Endothelial cell of umbilical vein (primary cell): Measurements from ENCODE around the gene CDK6. TPM values are rescaled to one million over a fixed set of nuclear protein-coding genes. Genes with fewer than 3 reads are reported as not detected.
A peak's percentile ranks its signal among the peaks of the same experiment; 100 is the strongest.

Experiments used
- BruUV-seq: library from RNA; stranded (reverse); fragments of 400-500 nt; replicated peaks from 2 replicates; lab custom pipeline; 2021; lab: Mats Ljungman, UMichigan
- CTCF ChIA-PET: fragments of 300-600, 350-600 bp; sonication (Branson Sonifier 250); formaldehyde crosslinking; loops from one replicate; lab custom pipeline; 2021; ENCODE audit warnings: antibody characterized with exemption, inconsistent platforms; lab: Charles Lee
- POLR2A ChIA-PET: fragments of 300-600, 350-600 bp; sonication (Branson Sonifier 250); formaldehyde crosslinking; loops from one replicate; lab custom pipeline; 2021; ENCODE audit warnings: antibody characterized with exemption, inconsistent platforms; lab: Charles Lee
- DNase-seq: peaks from one replicate; pipeline ENCODE4 v3.0.0-alpha.2; 2011; ENCODE audit warnings: low read depth, low spot score
- FAIRE-seq: peaks from 2 replicates; lab custom pipeline; 2011; peaks lifted over from hg19 to GRCh38; lab: Jason Lieb, UNC
- H2AFZ ChIP-seq: 2 replicates; pipeline ENCODE4 v1.6.0; 2012; ENCODE audit warnings: low read depth, low read length, control low read depth, inconsistent platforms
- H3K27ac ChIP-seq: 2 replicates; pipeline ENCODE4 v1.5.1; 2011; ENCODE audit warnings: low read depth, mild to moderate bottlenecking, control low read depth, low read length, moderate library complexity; ENCODE audit not compliant: insufficient read depth
- H3K27me3 ChIP-seq, 2 experiments: 2 replicates each; pipeline versions ENCODE4 v1.6.0 to v1.6.1; 2011; ENCODE audit warnings: low read length in 2 of 2, mixed read lengths in 1 of 2; ENCODE audit not compliant: control insufficient read depth in 2 of 2, insufficient read depth in 2 of 2
- H3K36me3 ChIP-seq, 2 experiments: 2 replicates in 1 of 2; 3 replicates in 1 of 2; pipeline ENCODE4 v1.5.1; 2011; ENCODE audit warnings: low read length in 2 of 2, mild to moderate bottlenecking in 1 of 2, moderate library complexity in 1 of 2; ENCODE audit not compliant: control insufficient read depth in 2 of 2, insufficient read depth in 2 of 2; ENCODE audit errors: extremely low read depth in 1 of 2
- H3K4me1 ChIP-seq: 3 replicates; pipeline ENCODE4 v1.5.1; 2011; ENCODE audit warnings: mild to moderate bottlenecking, low read length; ENCODE audit not compliant: control insufficient read depth, insufficient read depth; ENCODE audit errors: extremely low read depth
- H3K4me2 ChIP-seq: 2 replicates; pipeline ENCODE4 v1.6.1; 2011; ENCODE audit warnings: low read length, control low read depth, mixed read lengths; ENCODE audit not compliant: insufficient read depth
- H3K4me3 ChIP-seq, 3 experiments: fragments of 200-600 bp in 1 of 3; sonication (generic), shearing (Covaris generic) in 1 of 3; replicated peaks in 1 of 3; 2 replicates each; pipeline ENCODE4 v1.5.1; 2011 to 2016; ENCODE audit warnings: control low read depth in 3 of 3, low read length in 3 of 3, mild to moderate bottlenecking in 2 of 3, inconsistent platforms in 1 of 3, low read depth in 1 of 3, moderate library complexity in 1 of 3; ENCODE audit not compliant: insufficient read depth in 1 of 3
- H3K79me2 ChIP-seq: 2 replicates; pipeline ENCODE4 v1.6.0; 2012; ENCODE audit warnings: low read length, inconsistent platforms; ENCODE audit not compliant: control insufficient read depth, insufficient read depth
- H3K9ac ChIP-seq: replicated peaks from 2 replicates; pipeline ENCODE3; 2011; ENCODE audit warnings: low read length, control low read depth; ENCODE audit not compliant: insufficient read depth; ENCODE audit errors: extremely low read depth
- H3K9me1 ChIP-seq: replicated peaks from 3 replicates; pipeline ENCODE4 v1.6.0; 2011; ENCODE audit warnings: mild to moderate bottlenecking, low read length; ENCODE audit not compliant: control insufficient read depth, insufficient read depth; ENCODE audit errors: extremely low read depth
- H3K9me3 ChIP-seq: replicated peaks from 2 replicates; pipeline ENCODE4 v1.5.1; 2012; ENCODE audit warnings: low read length, inconsistent platforms; ENCODE audit not compliant: control insufficient read depth, insufficient read depth
- H4K20me1 ChIP-seq: replicated peaks from 2 replicates; pipeline ENCODE3; 2011; ENCODE audit warnings: mild to moderate bottlenecking, low read length; ENCODE audit not compliant: control insufficient read depth, insufficient read depth; ENCODE audit errors: extremely low read depth
- EZH2 ChIP-seq: IDR thresholded peaks from 2 replicates; pipeline ENCODE4 v1.6.1; 2012; ENCODE audit warnings: borderline replicate concordance, low read depth, mild to moderate bottlenecking, moderate library complexity, low read length, inconsistent platforms; ENCODE audit not compliant: severe bottlenecking
- FOS ChIP-seq: IDR thresholded peaks from 2 replicates; pipeline ENCODE4 v1.6.1; 2011; ENCODE audit warnings: mild to moderate bottlenecking, low read length, moderate library complexity, borderline replicate concordance; ENCODE audit not compliant: insufficient read depth
- GATA2 ChIP-seq: IDR thresholded peaks from 2 replicates; pipeline ENCODE4 v1.7.0; 2011; ENCODE audit warnings: low read depth, mild to moderate bottlenecking, moderate library complexity, mixed read lengths, low read length; ENCODE audit not compliant: insufficient read length, insufficient read depth
- JUN ChIP-seq: IDR thresholded peaks from 2 replicates; pipeline ENCODE4 v1.6.1; 2011; ENCODE audit warnings: borderline replicate concordance, low read depth; ENCODE audit not compliant: insufficient read length, insufficient read depth
- MAX ChIP-seq: IDR thresholded peaks from 2 replicates; pipeline ENCODE4 v1.6.1; 2011; ENCODE audit not compliant: insufficient read depth, insufficient read length
- MYC ChIP-seq: IDR thresholded peaks from one replicate; pipeline ENCODE4 v1.6.1; 2011; ENCODE audit warnings: mild to moderate bottlenecking, low read depth, low read length
- POLR2A ChIP-seq: IDR thresholded peaks from 2 replicates; pipeline ENCODE4 v1.6.1; 2012; ENCODE audit warnings: low read depth, mild to moderate bottlenecking, control low read depth, low read length
- POLR2AphosphoS5 ChIP-seq: IDR thresholded peaks from 2 replicates; pipeline ENCODE4 v1.6.1; 2012; ENCODE audit warnings: low read depth, mild to moderate bottlenecking, control low read depth, low read length, moderate library complexity; ENCODE audit not compliant: insufficient read depth
- dilution Hi-C: fragments of 300-500 bp; cut with MboI; formaldehyde crosslinking; loops from one replicate; pipeline ENCODE4 v1.15.0; 2019; ENCODE audit warnings: low sequenced_read_pairs; ENCODE audit not compliant: extremely low pct_ligation_motif_present
- intact Hi-C: fragments of 100-400 bp; cut with micrococcal nuclease; formaldehyde crosslinking; loops from one replicate; pipeline ENCODE4 v1.10.0; 2022
- polyA plus RNA-seq, 4 experiments: library from polyadenylated mRNA; depleted of rRNA in 3 of 4; stranded (reverse) in 3 of 4; unstranded in 1 of 4; fragments of >200 nt; gene quantifications; 2 replicates each; pipeline versions ENCODE4 v1.2.1 to v1.2.3, GENCODE V29; 2011 to 2012; ENCODE audit warnings: missing spikeins in 1 of 4
- total RNA-seq: library from RNA; stranded (reverse); gene quantifications from 2 replicates; pipeline ENCODE4 v1.2.3, GENCODE V29; 2021
- TF ChIP-seq, protein P1 (sequence below), 2 donors: IDR thresholded peaks; 1 replicate in 1 of 2; 2 replicates in 1 of 2; pipeline ENCODE4 v1.5.1; 2011; ENCODE audit warnings: low read length in 2 of 2, mild to moderate bottlenecking in 2 of 2, moderate library complexity in 2 of 2, control low read depth in 1 of 2, inconsistent platforms in 1 of 2, low read depth in 1 of 2; ENCODE audit not compliant: insufficient read depth in 1 of 2; ENCODE audit errors: extremely low read depth in 1 of 2

CDK6 gene
- total and polyA plus RNA-seq, 2 donors (not counting 3 experiments of a cell fraction or from before 2014, with no cell fraction given): 6.0 to 28.2 TPM

DNA sequence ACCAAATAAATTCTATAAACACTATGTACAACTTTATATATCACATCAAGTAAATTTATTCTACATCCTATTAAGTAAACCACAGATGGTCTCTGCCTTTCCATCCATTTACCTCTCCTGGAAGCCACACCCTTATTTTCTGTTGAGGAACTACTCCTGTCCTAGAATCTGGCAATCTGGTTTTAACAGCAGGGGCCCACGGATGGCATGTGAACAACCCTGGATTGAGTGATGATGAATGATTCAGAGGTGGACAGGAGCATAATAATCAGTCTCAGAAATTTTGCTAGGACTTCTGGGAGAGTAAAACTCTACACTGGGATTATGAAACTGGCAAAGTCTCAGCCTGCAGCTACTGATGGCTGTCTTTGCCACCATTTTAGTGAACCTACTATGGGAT, 54.1 kb downstream of the CDK6 start:
- TF ChIP-seq JUN (no peak), GATA2 (no peak), FOS (no peak)
- H3K4me1 ChIP-seq: peaks cover 20% of the 10 kb centered on the region
- DNase-seq (no peak), FAIRE-seq (no peak)
- CTCF ChIA-PET: interaction anchor here (1.8 to 2.4 kb wide), 3 partner anchors 14 to 50 kb away, joined by 4 to 12 read pairs (median 6); no protein-coding TSS in a partner anchor
- H3K9me3 ChIP-seq: no peaks in the 10 kb centered on the region
- no peaks in the 10 kb centered on the region for H3K36me3 ChIP-seq
- H3K9me1 ChIP-seq: no peaks in the 10 kb centered on the region
- H3K9ac ChIP-seq: no peak overlapping the region
- H3K4me3 ChIP-seq: no peak overlapping the region
- no peak overlapping the region for H3K4me2 ChIP-seq
- no peaks in the 10 kb centered on the region for H3K27me3 ChIP-seq
- BruUV-seq: no TSS peak
- dilution Hi-C loops (no loop called here), intact Hi-C loops (no loop called here)
- no peak overlapping the region for H2AFZ ChIP-seq
- no peaks in the 10 kb centered on the region for H4K20me1 ChIP-seq
- peaks cover 11% of the 10 kb centered on the region for H3K79me2 ChIP-seq
- POLR2A ChIA-PET: no interaction called here
- no peak overlapping the region for H3K27ac ChIP-seq

DNA sequence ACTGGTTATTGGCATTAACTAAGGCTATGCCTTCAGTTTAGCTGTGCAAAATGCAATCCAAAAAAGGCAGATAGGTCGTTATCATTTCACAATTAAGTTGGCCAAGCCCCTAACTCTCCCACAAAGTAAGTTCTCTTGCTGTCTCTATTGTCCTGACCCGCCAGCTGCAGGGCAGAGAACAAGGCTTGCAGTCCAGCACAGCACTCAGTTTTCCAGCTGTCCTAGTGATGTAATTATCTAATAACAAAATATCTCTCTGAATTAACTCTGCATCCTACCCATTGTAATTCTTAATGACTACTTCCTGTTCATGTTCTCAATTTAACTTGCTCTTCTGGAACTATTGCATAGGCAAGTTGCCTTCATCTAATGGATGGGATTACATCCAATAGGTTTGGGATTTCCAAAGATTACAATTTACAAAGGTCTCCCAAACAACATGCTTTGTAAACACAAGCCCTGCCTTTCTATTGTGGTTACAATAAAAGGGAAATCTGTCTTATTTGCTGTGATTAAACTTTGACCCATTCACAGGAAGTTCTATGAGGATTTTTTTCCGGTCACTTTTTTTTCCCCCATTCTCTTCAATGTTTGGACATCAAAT, 55.2 kb downstream of the CDK6 start:
- no peaks in the 10 kb centered on the region for H3K9me1 ChIP-seq
- H3K4me3 ChIP-seq: no peak overlapping the region
- CTCF ChIA-PET: interaction anchor here (0.7 to 2.4 kb wide), 7 partner anchors 9 to 160 kb away, joined by 3 to 12 read pairs (median 3); no protein-coding TSS in a partner anchor
- no peaks in the 10 kb centered on the region for H3K36me3 ChIP-seq
- dilution Hi-C loops: no loop called here
- H3K9me3 ChIP-seq: no peaks in the 10 kb centered on the region
- BruUV-seq: no TSS peak
- H4K20me1 ChIP-seq: no peaks in the 10 kb centered on the region
- no peak overlapping the region for H2AFZ ChIP-seq
- TF ChIP-seq GATA2 (no peak), FOS (peak; percentile 17), MYC (no peak), JUN (peak; percentile 58), POLR2A (no peak), MAX (no peak), EZH2 (no peak), POLR2AphosphoS5 (peak; percentile 33)
- TF ChIP-seq, protein P1, sequence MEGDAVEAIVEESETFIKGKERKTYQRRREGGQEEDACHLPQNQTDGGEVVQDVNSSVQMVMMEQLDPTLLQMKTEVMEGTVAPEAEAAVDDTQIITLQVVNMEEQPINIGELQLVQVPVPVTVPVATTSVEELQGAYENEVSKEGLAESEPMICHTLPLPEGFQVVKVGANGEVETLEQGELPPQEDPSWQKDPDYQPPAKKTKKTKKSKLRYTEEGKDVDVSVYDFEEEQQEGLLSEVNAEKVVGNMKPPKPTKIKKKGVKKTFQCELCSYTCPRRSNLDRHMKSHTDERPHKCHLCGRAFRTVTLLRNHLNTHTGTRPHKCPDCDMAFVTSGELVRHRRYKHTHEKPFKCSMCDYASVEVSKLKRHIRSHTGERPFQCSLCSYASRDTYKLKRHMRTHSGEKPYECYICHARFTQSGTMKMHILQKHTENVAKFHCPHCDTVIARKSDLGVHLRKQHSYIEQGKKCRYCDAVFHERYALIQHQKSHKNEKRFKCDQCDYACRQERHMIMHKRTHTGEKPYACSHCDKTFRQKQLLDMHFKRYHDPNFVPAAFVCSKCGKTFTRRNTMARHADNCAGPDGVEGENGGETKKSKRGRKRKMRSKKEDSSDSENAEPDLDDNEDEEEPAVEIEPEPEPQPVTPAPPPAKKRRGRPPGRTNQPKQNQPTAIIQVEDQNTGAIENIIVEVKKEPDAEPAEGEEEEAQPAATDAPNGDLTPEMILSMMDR (IDR thresholded peaks at IDR 0.05; ENCODE audit: extremely low read depth in 1 of 2, insufficient read depth in 1 of 2, low read depth in 1 of 2, low read length in 2 of 2): no peak
- H3K27me3 ChIP-seq: no peaks in the 10 kb centered on the region
- peaks cover 11% of the 10 kb centered on the region for H3K79me2 ChIP-seq
- intact Hi-C loops: loop anchor here (1.0 to 2.0 kb wide), 8 partner anchors 16 to 230 kb away; no protein-coding TSS in a partner anchor
- H3K9ac ChIP-seq: peak overlapping the region; percentile 58
- peak overlapping the region; percentile 69 for H3K4me2 ChIP-seq
- POLR2A ChIA-PET: interaction anchor here (0.7 kb wide), 1 partner anchor 52 kb away, joined by 6 read pairs; no protein-coding TSS in a partner anchor
- peaks cover 20% of the 10 kb centered on the region for H3K4me1 ChIP-seq
- DNase-seq (peak; percentile 89), FAIRE-seq (peak; percentile 88)
- peak overlapping the region; percentile 31 for H3K27ac ChIP-seq
